NB4 (cell line): ENCODE results near the gene NGEF.

Experiments
- CTCF ChIP-seq: IDR thresholded peaks from one replicate; pipeline ENCODE4 v1.5.1; 2012; ENCODE audit warnings: low read depth, low read length
- POLR2A ChIP-seq: IDR thresholded peaks from 2 replicates; pipeline ENCODE4 v1.6.1; 2011; ENCODE audit warnings: mild to moderate bottlenecking; ENCODE audit not compliant: insufficient read length; ENCODE audit errors: extremely low read depth

GRCh38 chr2:232960862-232961261, 52.2 kb downstream of the NGEF start:
- TF ChIP-seq CTCF: no peak
- TF ChIP-seq POLR2A: no peak
